ENCODE results near the gene BOD1L1.

GRCh38 chr4:13561673-13562072 is 65.9 kb downstream of the BOD1L1 start:
- no peak for TF ChIP-seq CTCF (IDR thresholded peaks at IDR 0.05; ENCODE audit: poor library complexity)
- TF ChIP-seq EZH2 (IDR thresholded peaks at IDR 0.05; ENCODE audit: borderline replicate concordance), result no peak
